ENCODE data around the gene FGF12. TPM values are rescaled to one million over a fixed set of nuclear protein-coding genes. Genes with fewer than 3 reads are reported as not detected.

FGF12 gene
- total and polyA plus RNA-seq, 2 of the 13 experiments (the other 11 are each of a cell fraction or from before 2014, with no cell fraction given), result 0.07 TPM; not detected in 1

DNA sequence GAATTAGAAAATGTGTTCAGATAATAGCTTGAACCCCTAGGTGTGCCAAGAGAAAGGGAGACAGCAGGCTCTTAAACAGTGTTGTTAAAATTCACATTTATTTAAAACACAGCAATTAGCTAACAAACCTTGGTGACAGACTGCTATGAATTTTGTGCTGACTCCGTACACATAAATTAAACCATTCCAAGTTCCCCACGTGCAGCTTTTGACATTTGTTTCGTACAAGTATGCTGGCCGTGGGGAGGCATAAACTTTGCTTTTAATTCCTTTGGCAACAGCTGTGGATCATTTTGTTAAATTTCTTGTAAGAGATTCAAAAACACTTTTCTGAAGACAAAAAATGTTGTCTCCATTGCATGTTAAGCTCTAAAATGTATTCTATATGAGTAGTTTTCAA lies 465.3 kb downstream of the FGF12 start:
- Histone ChIP-seq H4K20me1 (ENCODE audit: insufficient read depth, low read length) (no peaks in the 10 kb centered on the region), H3K9me3 (ENCODE audit: low read length) (no peaks in the 10 kb centered on the region), H3K27me3 (ENCODE audit: control insufficient read depth in 1 of 2, insufficient read depth in 2 of 2, low read length in 2 of 2) (no peaks in the 10 kb centered on the region), H2AFZ (ENCODE audit: low read length) (no peak overlapping the region), H3K36me3 (replicated peaks in 1 of 2; ENCODE audit: control insufficient read depth in 1 of 2, insufficient read depth in 2 of 2, low read length in 2 of 2) (no peaks in the 10 kb centered on the region), H3K27ac (ENCODE audit: extremely low read length, insufficient read depth, low read length) (no peak overlapping the region), H3K79me2 (ENCODE audit: insufficient read depth, low read length) (no peaks in the 10 kb centered on the region), H3K9ac (ENCODE audit: insufficient read depth, low read depth, low read length) (no peak overlapping the region), H3K4me3 (replicated peaks in 1 of 3; ENCODE audit: insufficient read depth in 1 of 3, low read depth in 2 of 3, low read length in 3 of 3) (no peak overlapping the region), H3K4me2 (ENCODE audit: low read depth, low read length) (no peak overlapping the region), H3K4me1 (ENCODE audit: insufficient read depth, low read length) (no peaks in the 10 kb centered on the region)
- in situ Hi-C loops (cut with HindIII; ENCODE audit: extremely low pct_ligation_motif_present, low pct_unique_long_range_greater_than_20kb), result no loop called here
- BruUV-seq (replicated peaks), result no TSS peak
- ChIA-PET POLR2A (no interaction called here), CTCF (ENCODE audit: low intra/inter-chr PET ratio, low total read pairs) (no interaction called here)
- 11% methylated on average over 4 of the region's 4 CpGs for WGBS (ENCODE audit: low lambda C conversion rate)
- ATAC-seq, result no peak
- no peak for DNase-seq (ENCODE audit: low spot score)
- no peak for TF ChIP-seq ZNF713 (CRISPR knock-in tag; IDR thresholded peaks at IDR 0.05)
- TF ChIP-seq KDM4B (CRISPR knock-in tag; IDR thresholded peaks at IDR 0.05), result no peak
- no peak for TF ChIP-seq ZNF547 (CRISPR knock-in tag; IDR thresholded peaks at IDR 0.05)
- TF ChIP-seq ZNF30 (CRISPR knock-in tag; IDR thresholded peaks at IDR 0.05), result no peak
- TF ChIP-seq ZNF350 (CRISPR knock-in tag; IDR thresholded peaks at IDR 0.05; ENCODE audit: borderline replicate concordance, low read depth), result no peak
- TF ChIP-seq EEA1 (CRISPR knock-in tag; IDR thresholded peaks at IDR 0.05; ENCODE audit: borderline replicate concordance), result no peak
- TF ChIP-seq, protein P1, sequence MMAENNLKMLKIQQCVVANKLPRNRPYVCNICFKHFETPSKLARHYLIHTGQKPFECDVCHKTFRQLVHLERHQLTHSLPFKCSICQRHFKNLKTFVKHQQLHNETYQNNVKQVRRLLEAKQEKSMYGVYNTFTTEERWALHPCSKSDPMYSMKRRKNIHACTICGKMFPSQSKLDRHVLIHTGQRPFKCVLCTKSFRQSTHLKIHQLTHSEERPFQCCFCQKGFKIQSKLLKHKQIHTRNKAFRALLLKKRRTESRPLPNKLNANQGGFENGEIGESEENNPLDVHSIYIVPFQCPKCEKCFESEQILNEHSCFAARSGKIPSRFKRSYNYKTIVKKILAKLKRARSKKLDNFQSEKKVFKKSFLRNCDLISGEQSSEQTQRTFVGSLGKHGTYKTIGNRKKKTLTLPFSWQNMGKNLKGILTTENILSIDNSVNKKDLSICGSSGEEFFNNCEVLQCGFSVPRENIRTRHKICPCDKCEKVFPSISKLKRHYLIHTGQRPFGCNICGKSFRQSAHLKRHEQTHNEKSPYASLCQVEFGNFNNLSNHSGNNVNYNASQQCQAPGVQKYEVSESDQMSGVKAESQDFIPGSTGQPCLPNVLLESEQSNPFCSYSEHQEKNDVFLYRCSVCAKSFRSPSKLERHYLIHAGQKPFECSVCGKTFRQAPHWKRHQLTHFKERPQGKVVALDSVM (CRISPR knock-in tag; IDR thresholded peaks at IDR 0.05), result no peak
- TF ChIP-seq SOX5 (CRISPR knock-in tag; IDR thresholded peaks at IDR 0.05; ENCODE audit: borderline replicate concordance), result no peak
- no peak for TF ChIP-seq ZFP36L2 (CRISPR knock-in tag; IDR thresholded peaks at IDR 0.05)
- TF ChIP-seq NFE2L1 (CRISPR knock-in tag; IDR thresholded peaks at IDR 0.05; ENCODE audit: borderline replicate concordance), result no peak
- TF ChIP-seq TOE1 (CRISPR knock-in tag; IDR thresholded peaks at IDR 0.05), result no peak
- TF ChIP-seq NR1H2 (CRISPR knock-in tag; IDR thresholded peaks at IDR 0.05; ENCODE audit: borderline replicate concordance, low read depth), result no peak
- TF ChIP-seq TEAD3 (CRISPR knock-in tag; optimal IDR thresholded peaks at IDR 0.05; ENCODE audit: borderline replicate concordance), result no peak
- TF ChIP-seq, protein P2, sequence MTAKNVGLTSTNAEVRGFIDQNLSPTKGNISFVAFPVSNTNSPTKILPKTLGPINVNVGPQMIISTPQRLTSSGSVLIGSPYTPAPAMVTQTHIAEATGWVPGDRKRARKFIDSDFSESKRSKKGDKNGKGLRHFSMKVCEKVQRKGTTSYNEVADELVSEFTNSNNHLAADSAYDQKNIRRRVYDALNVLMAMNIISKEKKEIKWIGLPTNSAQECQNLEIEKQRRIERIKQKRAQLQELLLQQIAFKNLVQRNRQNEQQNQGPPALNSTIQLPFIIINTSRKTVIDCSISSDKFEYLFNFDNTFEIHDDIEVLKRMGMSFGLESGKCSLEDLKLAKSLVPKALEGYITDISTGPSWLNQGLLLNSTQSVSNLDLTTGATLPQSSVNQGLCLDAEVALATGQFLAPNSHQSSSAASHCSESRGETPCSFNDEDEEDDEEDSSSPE (CRISPR knock-in tag; IDR thresholded peaks at IDR 0.05), result no peak
- intact Hi-C loops (cut with micrococcal nuclease; ENCODE audit: unreplicated experiment), result no loop called here
- no peak for FAIRE-seq

Data from HepG2 (cell line).